ENCODE results near the gene CLIP4.

The CLIP4 gene

DNA sequence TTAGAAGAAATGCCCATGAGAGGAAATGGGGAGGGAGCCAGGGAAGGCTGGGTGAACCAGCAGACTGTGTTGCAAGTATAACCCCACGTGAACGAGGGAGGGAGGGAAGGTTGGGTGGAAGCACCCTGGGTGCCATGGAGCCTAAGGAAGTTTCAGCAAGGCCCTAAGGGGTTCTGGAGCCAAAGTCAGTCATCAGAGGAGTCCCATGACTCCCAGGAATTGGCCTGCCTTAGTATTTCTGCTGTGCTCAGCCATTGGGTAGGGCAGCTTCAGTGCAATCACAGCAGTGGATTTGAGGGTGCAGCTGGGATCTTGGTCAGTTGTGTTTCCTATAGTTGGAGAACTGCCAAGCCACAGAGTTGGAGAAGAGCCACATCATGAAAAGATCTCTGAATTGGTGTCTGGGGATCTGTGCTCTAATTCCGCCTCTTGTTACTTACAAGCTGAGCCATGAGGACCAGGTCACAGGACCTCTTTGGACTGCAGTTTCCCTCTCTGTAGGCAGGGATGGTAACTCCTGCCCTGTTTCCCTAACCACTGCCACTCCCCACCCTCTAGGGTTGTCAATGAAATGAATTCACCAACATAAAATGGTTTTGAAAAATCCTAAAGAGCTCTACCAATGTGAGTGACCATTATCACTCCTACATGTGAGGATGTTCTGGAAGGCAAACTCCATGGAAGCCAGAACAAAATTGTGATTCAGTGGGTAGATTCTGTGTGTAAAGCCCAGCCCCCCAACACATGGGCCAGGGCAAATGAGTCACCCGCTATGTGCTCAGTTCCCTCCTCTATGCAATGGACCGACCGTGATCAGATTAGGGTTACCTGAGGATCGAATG, 108.9 kb downstream of the CLIP4 start:
- no peaks in the 10 kb centered on the region for H3K36me3 ChIP-seq (ENCODE audit: control insufficient read depth, insufficient read depth, low read length)
- no peaks in the 10 kb centered on the region for H3K4me1 ChIP-seq (ENCODE audit: control insufficient read depth, insufficient read depth, low read length)
- H3K27ac ChIP-seq (ENCODE audit: low read depth, low read length): no peak overlapping the region
- peaks cover 3% of the 10 kb centered on the region for H3K27me3 ChIP-seq (ENCODE audit: control insufficient read depth, insufficient read depth, low read length)
- H3K9ac ChIP-seq (ENCODE audit: low read length): no peak overlapping the region
- no peak overlapping the region for H3K4me3 ChIP-seq (ENCODE audit: low read length)

DNA sequence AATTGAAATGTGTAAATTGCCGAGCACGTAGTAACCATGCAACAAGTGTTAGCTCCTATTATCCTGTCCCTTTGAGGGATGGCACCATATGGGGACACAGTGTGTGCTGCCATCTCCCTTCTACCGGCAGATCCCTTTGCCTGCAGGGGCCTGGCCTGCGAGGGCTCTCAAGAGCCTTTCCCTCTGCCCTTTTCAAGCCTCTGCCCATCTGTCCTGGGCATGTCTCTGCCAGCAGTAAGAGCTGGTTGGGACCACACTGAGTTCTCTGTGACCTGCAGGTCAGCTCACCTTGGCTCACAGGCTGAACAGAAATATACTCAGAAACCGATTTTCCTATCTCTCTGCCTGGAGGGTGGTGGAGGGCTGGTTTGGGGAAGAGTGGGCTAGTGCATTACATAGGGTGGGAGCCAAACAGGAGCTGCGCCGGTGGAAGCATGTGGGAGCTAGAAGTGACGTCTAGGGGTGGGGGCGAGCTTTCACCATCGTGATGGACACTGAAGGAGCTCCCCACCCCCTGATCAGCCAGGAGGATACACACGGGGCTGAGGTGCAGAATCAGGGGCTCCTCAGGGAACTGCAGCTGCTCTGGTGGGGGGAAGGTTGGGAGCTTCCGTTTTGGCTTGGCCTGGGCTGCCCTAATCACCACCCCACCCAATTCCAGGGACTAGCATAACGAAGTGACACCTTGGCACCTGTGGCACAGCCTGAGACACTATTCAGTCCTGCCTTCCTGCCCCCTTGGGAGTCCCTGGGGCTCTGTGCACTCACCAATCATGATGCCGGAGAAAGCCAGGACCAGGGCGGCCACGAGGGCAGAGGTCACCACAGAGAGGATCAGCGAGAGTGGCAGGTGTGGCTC, 109.7 kb downstream of the CLIP4 start:
- Histone ChIP-seq H3K4me3 (ENCODE audit: low read length) (no peak overlapping the region), H3K27me3 (ENCODE audit: control insufficient read depth, insufficient read depth, low read length) (peaks cover 3% of the 10 kb centered on the region)

DNA sequence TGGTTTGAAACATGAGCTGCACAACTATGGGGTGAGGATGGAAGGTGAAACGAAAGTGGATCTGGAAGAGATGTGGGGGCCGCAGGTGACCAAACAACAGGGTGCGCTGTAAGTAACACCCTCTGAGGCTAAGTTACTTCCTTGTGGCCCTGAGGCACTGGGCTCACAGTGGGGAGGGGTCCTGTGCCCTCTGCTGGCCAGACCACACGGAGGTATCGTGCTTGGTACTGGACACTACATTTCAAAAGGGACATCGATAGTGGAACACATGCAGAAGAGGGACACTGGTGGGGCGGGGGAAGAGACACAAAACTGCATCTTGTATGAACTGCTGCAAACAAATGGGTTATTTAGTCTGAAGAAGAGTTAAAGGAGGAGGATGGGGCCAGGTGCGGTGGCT, 110.6 kb downstream of the CLIP4 start:
- Histone ChIP-seq H3K4me3 (ENCODE audit: low read length) (no peak overlapping the region), H3K36me3 (ENCODE audit: control insufficient read depth, insufficient read depth, low read length) (no peaks in the 10 kb centered on the region), H3K27me3 (ENCODE audit: control insufficient read depth, insufficient read depth, low read length) (peaks cover 3% of the 10 kb centered on the region), H3K9ac (ENCODE audit: low read length) (no peak overlapping the region), H3K4me1 (ENCODE audit: control insufficient read depth, insufficient read depth, low read length) (no peaks in the 10 kb centered on the region), H3K27ac (ENCODE audit: low read depth, low read length) (no peak overlapping the region)

More for the DNA sequence above, 109.7 kb downstream of the CLIP4 start:
- Histone ChIP-seq H3K27ac (ENCODE audit: low read depth, low read length) (no peak overlapping the region), H3K4me1 (ENCODE audit: control insufficient read depth, insufficient read depth, low read length) (no peaks in the 10 kb centered on the region), H3K36me3 (ENCODE audit: control insufficient read depth, insufficient read depth, low read length) (no peaks in the 10 kb centered on the region), H3K9ac (ENCODE audit: low read length) (no peak overlapping the region)

DNA sequence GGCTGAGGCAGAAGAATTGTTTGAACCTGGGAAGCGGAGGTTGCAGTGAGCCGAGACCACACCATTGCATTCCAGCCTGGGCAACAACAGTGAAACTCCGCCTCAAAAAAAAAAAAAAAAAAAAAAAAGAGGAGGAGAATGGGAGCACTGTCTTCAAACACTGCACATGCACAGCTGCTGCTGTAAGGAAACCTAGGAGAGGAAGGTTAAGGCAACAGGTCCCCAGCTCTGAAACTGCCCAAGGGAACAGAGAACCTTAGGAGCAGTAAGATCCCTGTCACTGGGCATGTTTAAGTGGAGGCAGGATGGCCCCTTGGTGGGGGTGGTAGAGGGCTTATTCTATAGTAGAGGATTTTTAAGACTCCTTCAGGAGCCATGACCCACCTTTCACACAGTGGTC, 111.2 kb downstream of the CLIP4 start:
- Histone ChIP-seq H3K4me3 (ENCODE audit: low read length) (no peak overlapping the region), H3K27me3 (ENCODE audit: control insufficient read depth, insufficient read depth, low read length) (peaks cover 3% of the 10 kb centered on the region)

DNA sequence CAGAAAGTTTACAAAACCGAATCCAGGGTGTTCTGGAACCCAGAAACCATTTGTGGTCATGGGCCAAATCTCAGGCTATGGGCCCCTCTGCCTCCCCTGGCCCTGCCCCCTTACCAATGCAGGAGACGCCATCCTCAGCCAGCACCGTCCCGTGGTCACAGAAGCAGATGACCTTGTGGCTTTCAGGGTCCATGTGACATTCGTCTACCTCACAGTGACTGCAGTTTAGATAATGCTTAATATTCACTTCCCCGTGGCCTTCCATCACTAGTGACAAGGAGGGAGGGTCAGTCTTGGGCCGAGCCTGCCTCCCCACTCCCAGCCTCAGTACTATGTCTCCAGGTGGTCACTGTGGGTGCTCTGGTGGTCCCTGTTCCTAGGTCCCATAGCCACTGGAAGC, 111.6 kb downstream of the CLIP4 start:
- peaks cover 3% of the 10 kb centered on the region for H3K27me3 ChIP-seq (ENCODE audit: control insufficient read depth, insufficient read depth, low read length)
- no peaks in the 10 kb centered on the region for H3K4me1 ChIP-seq (ENCODE audit: control insufficient read depth, insufficient read depth, low read length)

More for the DNA sequence above, 111.2 kb downstream of the CLIP4 start:
- no peak overlapping the region for H3K27ac ChIP-seq (ENCODE audit: low read depth, low read length)
- no peaks in the 10 kb centered on the region for H3K4me1 ChIP-seq (ENCODE audit: control insufficient read depth, insufficient read depth, low read length)
- H3K36me3 ChIP-seq (ENCODE audit: control insufficient read depth, insufficient read depth, low read length): no peaks in the 10 kb centered on the region
- H3K9ac ChIP-seq (ENCODE audit: low read length): no peak overlapping the region

DNA sequence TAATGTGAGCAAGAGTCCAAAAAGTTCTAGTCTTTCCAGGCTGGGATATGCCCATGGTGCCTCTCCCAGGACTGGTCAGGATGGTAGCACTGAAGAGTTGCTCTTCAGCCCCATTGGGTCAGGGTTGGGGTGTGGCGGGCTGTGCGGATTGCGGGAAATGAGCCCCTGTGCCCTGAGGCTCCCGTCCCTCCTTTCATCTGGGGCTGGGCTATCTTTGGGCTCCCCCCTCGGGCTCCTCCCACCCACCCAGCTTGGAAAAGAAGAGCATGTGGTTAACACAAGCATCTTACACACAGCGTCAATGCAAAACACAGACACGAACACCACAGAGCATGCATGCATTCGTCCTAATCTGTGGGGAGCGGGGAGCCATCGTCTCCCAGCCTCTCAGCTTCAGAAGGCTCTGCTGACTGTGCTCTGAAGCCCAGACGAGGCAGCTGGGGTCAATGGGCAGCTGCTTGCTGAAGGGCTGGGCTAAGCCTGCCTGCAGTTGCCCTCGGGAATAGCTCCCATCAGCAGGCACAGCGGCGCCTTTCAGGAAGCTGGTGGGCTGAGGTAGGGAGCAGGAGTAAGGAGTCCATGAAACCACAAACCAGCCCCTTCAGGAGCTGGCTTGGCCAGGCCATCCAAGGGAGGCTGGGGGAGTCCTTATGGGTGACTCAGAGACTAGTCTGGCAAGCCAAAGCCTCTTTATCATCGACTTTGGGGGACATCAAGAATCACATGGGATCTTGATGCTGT, 112.9 kb downstream of the CLIP4 start:
- Histone ChIP-seq H3K27ac (ENCODE audit: low read depth, low read length) (no peak overlapping the region), H3K36me3 (ENCODE audit: control insufficient read depth, insufficient read depth, low read length) (no peaks in the 10 kb centered on the region), H3K9ac (ENCODE audit: low read length) (no peak overlapping the region), H3K4me1 (ENCODE audit: control insufficient read depth, insufficient read depth, low read length) (no peaks in the 10 kb centered on the region), H3K27me3 (ENCODE audit: control insufficient read depth, insufficient read depth, low read length) (peaks cover 3% of the 10 kb centered on the region), H3K4me3 (ENCODE audit: low read length) (no peak overlapping the region)

More for the DNA sequence above, 111.6 kb downstream of the CLIP4 start:
- Histone ChIP-seq H3K9ac (ENCODE audit: low read length) (no peak overlapping the region), H3K27ac (ENCODE audit: low read depth, low read length) (no peak overlapping the region), H3K36me3 (ENCODE audit: control insufficient read depth, insufficient read depth, low read length) (no peaks in the 10 kb centered on the region), H3K4me3 (ENCODE audit: low read length) (no peak overlapping the region)

DNA sequence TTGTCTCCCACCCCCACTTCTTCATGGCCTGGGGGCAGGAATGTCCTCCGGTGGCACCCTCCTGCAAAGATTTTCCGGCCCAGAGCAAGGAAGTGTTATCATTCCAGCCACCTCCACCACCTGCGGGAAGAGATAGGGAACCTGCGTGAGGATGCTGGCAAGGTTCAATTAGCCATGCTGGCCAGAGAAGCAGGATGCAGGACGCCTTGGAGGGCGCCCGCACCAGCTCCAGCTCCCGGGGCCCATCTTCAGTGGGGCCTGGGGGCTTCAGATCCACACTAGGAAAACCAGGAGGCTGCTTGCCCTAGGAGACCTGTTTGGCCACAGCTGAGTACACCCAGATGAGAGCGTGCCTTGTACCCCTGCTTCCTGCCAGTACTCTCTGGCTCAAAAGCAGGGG, 113.7 kb downstream of the CLIP4 start:
- no peak overlapping the region for H3K4me3 ChIP-seq (ENCODE audit: low read length)
- no peak overlapping the region for H3K9ac ChIP-seq (ENCODE audit: low read length)
- no peak overlapping the region for H3K27ac ChIP-seq (ENCODE audit: low read depth, low read length)
- H3K36me3 ChIP-seq (ENCODE audit: control insufficient read depth, insufficient read depth, low read length): no peaks in the 10 kb centered on the region
- no peaks in the 10 kb centered on the region for H3K4me1 ChIP-seq (ENCODE audit: control insufficient read depth, insufficient read depth, low read length)
- peaks cover 3% of the 10 kb centered on the region for H3K27me3 ChIP-seq (ENCODE audit: control insufficient read depth, insufficient read depth, low read length)

DNA sequence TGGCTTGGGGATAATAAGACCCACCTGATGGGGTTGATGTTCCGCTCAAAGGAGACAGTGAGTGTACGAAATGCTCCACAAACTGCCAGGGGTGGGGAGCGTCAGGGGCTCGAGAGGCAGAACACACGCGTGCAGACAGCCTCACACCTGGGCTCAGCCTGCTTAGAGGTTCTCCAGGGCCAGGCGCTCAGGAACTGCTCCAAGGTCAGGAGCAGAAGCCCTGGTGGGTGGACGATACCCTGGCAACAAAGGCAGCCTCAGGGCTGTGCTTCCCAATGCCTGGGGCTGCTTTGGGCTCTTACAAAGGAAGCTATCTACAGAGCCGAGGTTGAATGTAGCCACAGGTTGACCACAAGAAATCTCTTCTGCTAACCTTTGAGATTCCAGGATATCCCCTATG, 114.4 kb downstream of the CLIP4 start:
- Histone ChIP-seq H3K27me3 (ENCODE audit: control insufficient read depth, insufficient read depth, low read length) (peaks cover 3% of the 10 kb centered on the region), H3K36me3 (ENCODE audit: control insufficient read depth, insufficient read depth, low read length) (no peaks in the 10 kb centered on the region), H3K9ac (ENCODE audit: low read length) (no peak overlapping the region), H3K4me3 (ENCODE audit: low read length) (no peak overlapping the region), H3K27ac (ENCODE audit: low read depth, low read length) (no peak overlapping the region), H3K4me1 (ENCODE audit: control insufficient read depth, insufficient read depth, low read length) (no peaks in the 10 kb centered on the region)

DNA sequence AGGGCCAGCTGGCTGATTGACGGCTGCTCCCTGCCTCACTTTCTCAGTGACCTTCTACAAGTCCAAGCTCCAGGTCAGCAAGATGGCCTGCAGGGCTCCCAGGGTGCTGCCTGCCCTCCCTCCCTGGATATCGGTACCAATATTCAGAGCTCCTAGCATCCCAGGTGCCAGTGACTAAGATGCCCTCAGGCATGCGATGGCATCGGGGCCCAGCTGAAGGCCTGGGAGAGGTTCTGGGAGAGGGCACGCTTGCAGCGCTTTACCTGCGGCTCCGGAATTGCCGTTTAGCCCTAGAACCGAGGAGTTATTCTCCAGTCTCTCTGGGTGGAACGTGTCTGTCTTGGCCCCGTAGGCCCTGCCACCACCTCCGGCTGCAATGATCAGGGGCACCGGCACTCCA, 116.8 kb downstream of the CLIP4 start:
- H3K9ac ChIP-seq (ENCODE audit: low read length): no peak overlapping the region
- H3K27me3 ChIP-seq (ENCODE audit: control insufficient read depth, insufficient read depth, low read length): peaks cover 3% of the 10 kb centered on the region
- H3K4me1 ChIP-seq (ENCODE audit: control insufficient read depth, insufficient read depth, low read length): no peaks in the 10 kb centered on the region

DNA sequence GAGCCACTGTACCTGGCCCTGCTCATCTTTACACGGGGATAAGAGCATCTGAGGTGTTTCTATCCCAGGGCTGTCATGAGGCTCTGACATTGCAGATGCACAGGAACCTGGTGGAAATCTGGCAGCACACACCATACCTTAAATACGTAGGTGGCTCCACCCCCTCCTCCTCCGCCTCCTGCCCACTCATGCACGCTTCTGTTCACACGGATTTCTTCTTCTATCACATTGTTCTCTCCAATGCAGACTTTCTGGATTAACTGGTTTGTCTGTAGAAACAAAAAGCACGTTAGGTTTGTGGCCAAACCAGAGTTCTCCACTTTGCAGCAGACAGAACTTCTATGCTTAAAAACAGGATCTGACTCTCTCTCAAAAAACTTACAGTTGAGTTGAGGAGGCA, 118.2 kb downstream of the CLIP4 start:
- no peaks in the 10 kb centered on the region for H3K27me3 ChIP-seq (ENCODE audit: control insufficient read depth, insufficient read depth, low read length)
- H3K9ac ChIP-seq (ENCODE audit: low read length): no peak overlapping the region
- H3K27ac ChIP-seq (ENCODE audit: low read depth, low read length): no peak overlapping the region
- no peak overlapping the region for H3K4me3 ChIP-seq (ENCODE audit: low read length)
- H3K36me3 ChIP-seq (ENCODE audit: control insufficient read depth, insufficient read depth, low read length): no peaks in the 10 kb centered on the region
- H3K4me1 ChIP-seq (ENCODE audit: control insufficient read depth, insufficient read depth, low read length): no peaks in the 10 kb centered on the region

More for the DNA sequence above, 116.8 kb downstream of the CLIP4 start:
- no peak overlapping the region for H3K27ac ChIP-seq (ENCODE audit: low read depth, low read length)
- no peak overlapping the region for H3K4me3 ChIP-seq (ENCODE audit: low read length)
- H3K36me3 ChIP-seq (ENCODE audit: control insufficient read depth, insufficient read depth, low read length): no peaks in the 10 kb centered on the region

DNA sequence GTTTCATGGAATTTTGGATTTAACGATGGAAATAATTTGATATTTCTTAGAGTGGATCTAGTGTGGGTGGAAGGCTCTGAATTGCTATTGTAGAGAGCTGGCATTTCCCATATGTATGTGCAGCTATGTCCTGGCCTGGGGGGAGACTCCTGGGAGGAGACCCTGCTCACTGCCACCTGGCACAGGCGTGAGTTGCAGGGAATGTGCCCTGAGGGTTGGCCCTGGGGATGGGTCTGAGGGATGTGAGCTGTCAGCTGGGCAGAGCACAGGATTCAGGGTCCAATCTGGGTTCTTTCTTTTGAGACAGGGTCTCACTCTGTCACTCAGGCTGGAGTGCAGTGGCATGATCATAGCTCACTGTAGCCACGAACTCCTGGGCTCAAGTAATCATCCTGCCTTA, 120.2 kb downstream of the CLIP4 start:
- Histone ChIP-seq H3K4me1 (ENCODE audit: control insufficient read depth, insufficient read depth, low read length) (no peaks in the 10 kb centered on the region), H3K36me3 (ENCODE audit: control insufficient read depth, insufficient read depth, low read length) (no peaks in the 10 kb centered on the region), H3K4me3 (ENCODE audit: low read length) (no peak overlapping the region), H3K9ac (ENCODE audit: low read length) (no peak overlapping the region), H3K27me3 (ENCODE audit: control insufficient read depth, insufficient read depth, low read length) (no peaks in the 10 kb centered on the region), H3K27ac (ENCODE audit: low read depth, low read length) (no peak overlapping the region)

DNA sequence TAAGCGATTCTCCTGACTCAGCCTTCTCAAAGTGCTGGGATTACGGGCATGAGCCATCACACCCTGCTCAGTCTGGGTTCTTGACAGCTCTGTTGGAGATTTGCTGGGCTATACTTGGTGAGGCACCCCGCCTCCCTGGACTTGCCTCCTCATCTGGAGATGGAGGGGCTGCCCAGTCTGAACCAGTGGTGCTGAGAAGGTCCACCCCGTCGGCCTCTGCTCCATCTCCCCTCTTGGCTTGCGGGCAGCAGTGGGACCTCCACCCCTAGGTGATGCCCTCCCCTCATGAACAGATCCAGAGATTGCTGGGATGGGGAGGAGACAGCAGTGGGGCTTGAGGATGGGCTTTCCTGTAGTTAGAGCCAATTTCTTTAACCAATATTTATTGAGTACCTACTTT, 120.9 kb downstream of the CLIP4 start:
- H3K27me3 ChIP-seq (ENCODE audit: control insufficient read depth, insufficient read depth, low read length): no peaks in the 10 kb centered on the region
- no peaks in the 10 kb centered on the region for H3K4me1 ChIP-seq (ENCODE audit: control insufficient read depth, insufficient read depth, low read length)
- no peaks in the 10 kb centered on the region for H3K36me3 ChIP-seq (ENCODE audit: control insufficient read depth, insufficient read depth, low read length)
- no peak overlapping the region for H3K9ac ChIP-seq (ENCODE audit: low read length)
- H3K27ac ChIP-seq (ENCODE audit: low read depth, low read length): no peak overlapping the region
- no peak overlapping the region for H3K4me3 ChIP-seq (ENCODE audit: low read length)
